Measurements from ENCODE around the gene NUP58.

GRCh38 chr13:25345576-25345975 is 44.2 kb downstream of the NUP58 start:
- TF ChIP-seq FOXK2 (IDR thresholded peaks at IDR 0.05) (no peak), ZNF687 (IDR thresholded peaks at IDR 0.05) (no peak), FOXM1 (IDR thresholded peaks at IDR 0.05; ENCODE audit: low read depth, low read length) (no peak), CTCF (IDR thresholded peaks at IDR 0.05 in 2 of 3, conservative IDR thresholded peaks at IDR 0.05 in 1 of 3; ENCODE audit: control insufficient read depth in 2 of 3, extremely low read depth in 1 of 3, insufficient read depth in 1 of 3, low read depth in 3 of 3, low read length in 3 of 3) (no peak), POLR2A (IDR thresholded peaks at IDR 0.05; ENCODE audit: low read depth, low read length) (no peak), EZH2 (IDR thresholded peaks at IDR 0.05; ENCODE audit: borderline replicate concordance, control insufficient read depth, low read depth, low read length) (no peak), CREM (IDR thresholded peaks at IDR 0.05; ENCODE audit: low read depth) (no peak), POLR2AphosphoS5 (IDR thresholded peaks at IDR 0.05; ENCODE audit: low read length) (no peak), SUPT20H (IDR thresholded peaks at IDR 0.05; ENCODE audit: borderline replicate concordance, control insufficient read depth, low read depth, low read length) (no peak), ESRRA (IDR thresholded peaks at IDR 0.05; ENCODE audit: low read length) (no peak), ZZZ3 (IDR thresholded peaks at IDR 0.05; ENCODE audit: control insufficient read depth, insufficient read length, low read depth) (no peak), EGR1 (IDR thresholded peaks at IDR 0.05; ENCODE audit: borderline replicate concordance in 1 of 2, low read depth in 2 of 2, low read length in 2 of 2) (no peak), BCL3 (IDR thresholded peaks at IDR 0.05; ENCODE audit: borderline replicate concordance, insufficient read depth, low read depth, low read length, poor library complexity, severe bottlenecking) (no peak), EP300 (IDR thresholded peaks at IDR 0.05; ENCODE audit: borderline replicate concordance in 1 of 2, control insufficient read depth in 1 of 2, low read depth in 2 of 2, low read length in 2 of 2) (no peak)

All from GM12878 (cell line).